Measurements from ENCODE around the gene ERVV-1. TPM values are rescaled to one million over a fixed set of nuclear protein-coding genes. Genes with fewer than 3 reads are reported as not detected.

The ERVV-1 gene
- total and polyA plus RNA-seq, 2 of the 4 experiments (the other 2 are of a cell fraction): not detected

- H3K4me1 ChIP-seq (ENCODE audit: control insufficient read depth, insufficient read depth, low read length): no peaks in the 10 kb centered on the region
- H3K27me3 ChIP-seq (ENCODE audit: control insufficient read depth, insufficient read depth, low read length): no peaks in the 10 kb centered on the region
- ChIA-PET POLR2A (ENCODE audit: unreplicated experiment) (no interaction called here), CTCF (no interaction called here)
- H3K14ac ChIP-seq (replicated peaks; ENCODE audit: low read depth, low read length): no peak overlapping the region
- no peak overlapping the region for H3K4me2 ChIP-seq (ENCODE audit: low read depth, low read length)
- no CpG with 5 or more reads among the region's 1 CpG for WGBS, 2 experiments (ENCODE audit: extremely low coverage in 2 of 2, insufficient read length in 1 of 2)
- H3K79me1 ChIP-seq (ENCODE audit: low read depth in 1 of 2, low read length in 2 of 2): no peaks in the 10 kb centered on the region
- no peak overlapping the region for H3K18ac ChIP-seq (ENCODE audit: low read depth, low read length)
- H3K9ac ChIP-seq (ENCODE audit: low read depth, low read length): no peak overlapping the region
- intact Hi-C loops (cut with micrococcal nuclease): no loop called here
- H3K9me3 ChIP-seq (ENCODE audit: control insufficient read depth, insufficient read depth, low read length): peaks cover 11% of the 10 kb centered on the region
- H4K8ac ChIP-seq (ENCODE audit: low read depth in 2 of 2, low read length in 2 of 2): no peak overlapping the region
- H2BK20ac ChIP-seq (ENCODE audit: low read depth, low read length): no peak overlapping the region
- dilution Hi-C loops (cut with HindIII; ENCODE audit: low sequenced_read_pairs, unreplicated experiment): no loop called here
- H3K56ac ChIP-seq (ENCODE audit: extremely low read depth, insufficient read depth, low read length): no peak overlapping the region
- H3K36me3 ChIP-seq (ENCODE audit: control insufficient read depth, insufficient read depth, low read length): no peaks in the 10 kb centered on the region
- H3K4me3 ChIP-seq (ENCODE audit: insufficient read depth, low read depth, low read length): no peak overlapping the region
- ATAC-seq (ENCODE audit: low read depth) (no peak), DNase-seq (no peak)
- H2BK120ac ChIP-seq (ENCODE audit: low read depth, low read length): no peak overlapping the region
- no TSS peak for BruUV-seq (replicated peaks)
- H3K4ac ChIP-seq (ENCODE audit: low read depth, low read length): no peak overlapping the region
- no peaks in the 10 kb centered on the region for H4K20me1 ChIP-seq (ENCODE audit: insufficient read depth, low read length)
- H3K23ac ChIP-seq (ENCODE audit: low read depth, low read length): no peak overlapping the region
- TF ChIP-seq MXI1 (IDR thresholded peaks at IDR 0.05; ENCODE audit: borderline replicate concordance, low read depth, low read length): no peak
- no peak for TF ChIP-seq CHD1 (IDR thresholded peaks at IDR 0.05; ENCODE audit: low read depth, low read length)
- TF ChIP-seq RAD21 (IDR thresholded peaks at IDR 0.05; ENCODE audit: low read length): no peak
- TF ChIP-seq POLR2A (IDR thresholded peaks at IDR 0.05; ENCODE audit: low read depth, low read length): no peak
- no peak for TF ChIP-seq SMC3 (IDR thresholded peaks at IDR 0.05; ENCODE audit: low read depth, low read length)
- no peak for TF ChIP-seq RFX5 (IDR thresholded peaks at IDR 0.05; ENCODE audit: low read depth, low read length)
- TF ChIP-seq NFE2L2 (IDR thresholded peaks at IDR 0.05; ENCODE audit: low read depth, low read length): no peak
- TF ChIP-seq ELK1 (IDR thresholded peaks at IDR 0.05; ENCODE audit: borderline replicate concordance, low read depth, low read length): no peak
- no peaks in the 10 kb centered on the region for H3K9me1 ChIP-seq (ENCODE audit: insufficient read depth, low read length)
- H2AFZ ChIP-seq (replicated peaks; ENCODE audit: low read length, poor library complexity): no peak overlapping the region
- H2AK5ac ChIP-seq (ENCODE audit: low read depth, low read length): no peak overlapping the region
- H2BK5ac ChIP-seq (ENCODE audit: low read depth, low read length, poor library complexity, severe bottlenecking): no peak overlapping the region
- no peak overlapping the region for H2AK9ac ChIP-seq (replicated peaks; ENCODE audit: low read depth, low read length, poor library complexity)
- in situ Hi-C loops (cut with MboI; ENCODE audit: low sequenced_read_pairs): no loop called here
- no peak overlapping the region for H2BK15ac ChIP-seq (ENCODE audit: low read depth, low read length)
- no peak overlapping the region for H4K91ac ChIP-seq (ENCODE audit: insufficient read depth, low read depth, low read length)
- H4K5ac ChIP-seq (ENCODE audit: low read depth, low read length): no peak overlapping the region
- H3K27ac ChIP-seq (ENCODE audit: insufficient read depth, low read length): no peak overlapping the region
Measured at GRCh38 chr19:53041366-53041765, 27.6 kb downstream of the ERVV-1 start.

All from IMR-90 (cell line).